Astrocyte (in vitro differentiated cells and primary cell): Measurements from ENCODE around the gene PURB. TPM values are rescaled to one million over a fixed set of nuclear protein-coding genes. Genes with fewer than 3 reads are reported as not detected.

Source experiments
- DNase-seq: peaks from one replicate; pipeline ENCODE4 v3.0.0-alpha.2; 2010; ENCODE audit warnings: low read depth
- FAIRE-seq: peaks from 2 replicates; lab custom pipeline; 2011; peaks lifted over from hg19 to GRCh38; lab: Jason Lieb, UNC
- H2AFZ ChIP-seq: 2 replicates; pipeline ENCODE4 v1.6.0; 2012; ENCODE audit warnings: low read depth, low read length, inconsistent platforms
- H3K27ac ChIP-seq: 2 replicates; pipeline ENCODE4 v1.5.1; 2011; ENCODE audit warnings: low read depth, low read length, inconsistent platforms
- H3K27me3 ChIP-seq: 2 replicates; pipeline ENCODE4 v1.6.0; 2011; ENCODE audit warnings: low read length, inconsistent platforms; ENCODE audit not compliant: insufficient read depth
- H3K36me3 ChIP-seq: 2 replicates; pipeline ENCODE4 v1.5.1; 2011; ENCODE audit warnings: low read length, inconsistent platforms; ENCODE audit not compliant: insufficient read depth
- H3K4me1 ChIP-seq: 2 replicates; pipeline ENCODE4 v1.5.1; 2011; ENCODE audit warnings: low read length, inconsistent platforms; ENCODE audit not compliant: insufficient read depth
- H3K4me2 ChIP-seq: 2 replicates; pipeline ENCODE4 v1.6.0; 2012; ENCODE audit warnings: low read length, inconsistent platforms
- H3K4me3 ChIP-seq: 2 replicates; pipeline ENCODE4 v1.5.1; 2011; ENCODE audit warnings: low read depth, mild to moderate bottlenecking, low read length, inconsistent platforms; ENCODE audit not compliant: insufficient read depth
- H3K79me2 ChIP-seq: 2 replicates; pipeline ENCODE4 v1.6.0; 2012; ENCODE audit warnings: mild to moderate bottlenecking, low read length, inconsistent platforms; ENCODE audit not compliant: insufficient read depth
- H3K9ac ChIP-seq: 2 replicates; pipeline ENCODE4 v1.6.0; 2012; ENCODE audit warnings: mild to moderate bottlenecking, low read length, inconsistent platforms
- H3K9me3 ChIP-seq: 2 replicates; pipeline ENCODE4 v1.5.1; 2012; ENCODE audit warnings: low read depth, mild to moderate bottlenecking, low read length, inconsistent platforms; ENCODE audit not compliant: insufficient read depth
- H4K20me1 ChIP-seq: 2 replicates; pipeline ENCODE4 v1.6.0; 2012; ENCODE audit warnings: low read length, inconsistent platforms; ENCODE audit not compliant: insufficient read depth
- H3K27ac Mint-ChIP-seq: one replicate; pipeline ENCODE4 v1.8.0; 2021; ENCODE audit warnings: mild to moderate bottlenecking, mixed read lengths; ENCODE audit not compliant: unreplicated experiment
- H3K27me3 Mint-ChIP-seq: one replicate; pipeline ENCODE4 v1.8.0; 2021; ENCODE audit warnings: low read depth, mixed read lengths; ENCODE audit not compliant: unreplicated experiment
- H3K36me3 Mint-ChIP-seq: one replicate; pipeline ENCODE4 v1.8.0; 2021; ENCODE audit warnings: low read depth, mixed read lengths; ENCODE audit not compliant: unreplicated experiment
- H3K4me1 Mint-ChIP-seq: one replicate; pipeline ENCODE4 v1.8.0; 2021; ENCODE audit warnings: low read depth, mixed read lengths; ENCODE audit not compliant: unreplicated experiment
- H3K4me3 Mint-ChIP-seq: one replicate; pipeline ENCODE4 v1.8.0; 2021; ENCODE audit warnings: mild to moderate bottlenecking, moderate library complexity, mixed read lengths; ENCODE audit not compliant: unreplicated experiment
- H3K9me3 Mint-ChIP-seq: one replicate; pipeline ENCODE4 v1.8.0; 2021; ENCODE audit warnings: mild to moderate bottlenecking, mixed read lengths; ENCODE audit not compliant: unreplicated experiment
- EZH2 ChIP-seq: IDR thresholded peaks from 2 replicates; pipeline ENCODE4 v1.6.1; 2012; ENCODE audit warnings: mild to moderate bottlenecking, low read length, inconsistent platforms; ENCODE audit not compliant: insufficient read depth
- total RNA-seq: library from RNA; stranded (reverse); gene quantifications from 2 replicates; pipeline ENCODE4 v1.2.1, GENCODE V29; 2021
- TF ChIP-seq, protein P1 (sequence below): IDR thresholded peaks from 2 replicates; pipeline ENCODE4 v1.5.1; 2011; ENCODE audit warnings: low read depth, mild to moderate bottlenecking, inconsistent platforms, low read length, moderate library complexity; ENCODE audit not compliant: insufficient read depth

Gene PURB
- total RNA-seq, 1 donor from 2014 or later: 26.3 TPM

GRCh38 chr7:44880317-44881018 lies 4.9 kb downstream of the PURB start:
- H3K27me3 ChIP-seq: no peaks in the 10 kb centered on the region
- Mint-ChIP-seq H3K27me3 (no peaks in the 10 kb centered on the region), H3K36me3 (peaks cover 7% of the 10 kb centered on the region), H3K27ac (peak overlapping the region; percentile 77), H3K9me3 (peaks cover 3% of the 10 kb centered on the region), H3K4me1 (peaks cover 15% of the 10 kb centered on the region), H3K4me3 (peak overlapping the region; percentile 99)
- peak overlapping the region; percentile 89 for H3K4me2 ChIP-seq
- H3K9ac ChIP-seq: peak overlapping the region; percentile 71
- H3K4me3 ChIP-seq: peak overlapping the region; percentile 78
- H4K20me1 ChIP-seq: peaks cover 73% of the 10 kb centered on the region
- no peak overlapping the region for H2AFZ ChIP-seq
- H3K27ac ChIP-seq: peak overlapping the region; percentile 29
- H3K9me3 ChIP-seq: no peaks in the 10 kb centered on the region
- DNase-seq (no peak), FAIRE-seq (no peak)
- peaks cover 3% of the 10 kb centered on the region for H3K36me3 ChIP-seq
- H3K79me2 ChIP-seq: peaks cover 84% of the 10 kb centered on the region
- TF ChIP-seq, protein P1, sequence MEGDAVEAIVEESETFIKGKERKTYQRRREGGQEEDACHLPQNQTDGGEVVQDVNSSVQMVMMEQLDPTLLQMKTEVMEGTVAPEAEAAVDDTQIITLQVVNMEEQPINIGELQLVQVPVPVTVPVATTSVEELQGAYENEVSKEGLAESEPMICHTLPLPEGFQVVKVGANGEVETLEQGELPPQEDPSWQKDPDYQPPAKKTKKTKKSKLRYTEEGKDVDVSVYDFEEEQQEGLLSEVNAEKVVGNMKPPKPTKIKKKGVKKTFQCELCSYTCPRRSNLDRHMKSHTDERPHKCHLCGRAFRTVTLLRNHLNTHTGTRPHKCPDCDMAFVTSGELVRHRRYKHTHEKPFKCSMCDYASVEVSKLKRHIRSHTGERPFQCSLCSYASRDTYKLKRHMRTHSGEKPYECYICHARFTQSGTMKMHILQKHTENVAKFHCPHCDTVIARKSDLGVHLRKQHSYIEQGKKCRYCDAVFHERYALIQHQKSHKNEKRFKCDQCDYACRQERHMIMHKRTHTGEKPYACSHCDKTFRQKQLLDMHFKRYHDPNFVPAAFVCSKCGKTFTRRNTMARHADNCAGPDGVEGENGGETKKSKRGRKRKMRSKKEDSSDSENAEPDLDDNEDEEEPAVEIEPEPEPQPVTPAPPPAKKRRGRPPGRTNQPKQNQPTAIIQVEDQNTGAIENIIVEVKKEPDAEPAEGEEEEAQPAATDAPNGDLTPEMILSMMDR: no peak
- no peak for TF ChIP-seq EZH2
- peaks cover 31% of the 10 kb centered on the region for H3K4me1 ChIP-seq

- Mint-ChIP-seq H3K36me3 (peaks cover 2% of the 10 kb centered on the region), H3K4me3 (no peak overlapping the region), H3K27ac (no peak overlapping the region), H3K4me1 (peaks cover 19% of the 10 kb centered on the region), H3K9me3 (peaks cover 8% of the 10 kb centered on the region), H3K27me3 (peaks cover 3% of the 10 kb centered on the region)
- peaks cover 47% of the 10 kb centered on the region for H3K79me2 ChIP-seq
- no peak overlapping the region for H3K27ac ChIP-seq
- FAIRE-seq (no peak), DNase-seq (no peak)
- peaks cover 20% of the 10 kb centered on the region for H3K4me1 ChIP-seq
- H3K36me3 ChIP-seq: peaks cover 3% of the 10 kb centered on the region
- no peaks in the 10 kb centered on the region for H3K9me3 ChIP-seq
- no peak overlapping the region for H2AFZ ChIP-seq
- H3K4me2 ChIP-seq: no peak overlapping the region
- H3K27me3 ChIP-seq: no peaks in the 10 kb centered on the region
- H3K9ac ChIP-seq: no peak overlapping the region
- no peak overlapping the region for H3K4me3 ChIP-seq
- TF ChIP-seq, protein P1: no peak
- no peak for TF ChIP-seq EZH2
- H4K20me1 ChIP-seq: peaks cover 47% of the 10 kb centered on the region
Observed at GRCh38 chr7:44876393-44876792, 8.9 kb downstream of the PURB start.

GRCh38 chr7:44875241-44875640 lies 10.1 kb downstream of the PURB start:
- H3K27ac Mint-ChIP-seq: no peak overlapping the region
- no peaks in the 10 kb centered on the region for H3K36me3 ChIP-seq
- DNase-seq (no peak), FAIRE-seq (no peak)
- H3K4me1 ChIP-seq: peaks cover 9% of the 10 kb centered on the region
- peaks cover 2% of the 10 kb centered on the region for H3K36me3 Mint-ChIP-seq
- no peak overlapping the region for H3K9ac ChIP-seq
- H3K4me1 Mint-ChIP-seq: peaks cover 12% of the 10 kb centered on the region
- H3K4me3 Mint-ChIP-seq: no peak overlapping the region
- no peak overlapping the region for H3K4me2 ChIP-seq
- TF ChIP-seq, protein P1: no peak
- TF ChIP-seq EZH2: no peak
- H4K20me1 ChIP-seq: peaks cover 36% of the 10 kb centered on the region
- H3K27ac ChIP-seq: no peak overlapping the region
- peaks cover 3% of the 10 kb centered on the region for H3K27me3 Mint-ChIP-seq
- peaks cover 12% of the 10 kb centered on the region for H3K9me3 Mint-ChIP-seq
- H2AFZ ChIP-seq: no peak overlapping the region
- H3K4me3 ChIP-seq: no peak overlapping the region
- no peaks in the 10 kb centered on the region for H3K27me3 ChIP-seq
- H3K79me2 ChIP-seq: peaks cover 35% of the 10 kb centered on the region
- no peaks in the 10 kb centered on the region for H3K9me3 ChIP-seq
